ENCODE data around the gene CAPN3. TPM values are rescaled to one million over a fixed set of nuclear protein-coding genes. Genes with fewer than 3 reads are reported as not detected.

CAPN3 gene
- polyA plus RNA-seq, 1 donor (not counting 4 experiments of a cell fraction or from before 2014, with no cell fraction given) = 15.8 TPM

GRCh38 chr15:42461261-42461660 lies 102.0 kb downstream of the CAPN3 start:
- Histone ChIP-seq H3K9me1 (ENCODE audit: control insufficient read depth, extremely low read depth, insufficient read depth, low read length) (no peaks in the 10 kb centered on the region), H4K20me1 (ENCODE audit: control insufficient read depth, extremely low read depth, insufficient read depth, low read length) (no peaks in the 10 kb centered on the region), H3K27me3 (ENCODE audit: control insufficient read depth, extremely low read depth, insufficient read depth, low read length) (no peaks in the 10 kb centered on the region), H3K4me3 (ENCODE audit: control insufficient read depth in 2 of 3, extremely low read depth in 1 of 3, insufficient read depth in 2 of 3, low read depth in 1 of 3, low read length in 3 of 3) (no peak overlapping the region), H3K79me2 (ENCODE audit: control insufficient read depth, insufficient read depth, low read length) (peaks cover 10% of the 10 kb centered on the region), H2AFZ (ENCODE audit: control insufficient read depth, low read length) (no peak overlapping the region), H3K27ac (ENCODE audit: control insufficient read depth, insufficient read depth, low read length) (no peak overlapping the region), H3K9me3 (ENCODE audit: control insufficient read depth, low read depth, low read length) (no peaks in the 10 kb centered on the region), H3K9ac (ENCODE audit: control insufficient read depth, extremely low read depth, insufficient read depth, low read length) (no peak overlapping the region), H3K36me3 (ENCODE audit: control insufficient read depth in 2 of 2, extremely low read depth in 1 of 2, insufficient read depth in 2 of 2, low read length in 2 of 2) (peaks cover 0 to 2% of the 10 kb centered on the region in 2 experiments), H3K4me2 (ENCODE audit: control insufficient read depth, extremely low read depth, insufficient read depth, low read depth, low read length) (no peak overlapping the region), H3K4me1 (ENCODE audit: control insufficient read depth, extremely low read depth, insufficient read depth, low read length) (peaks cover 10% of the 10 kb centered on the region)
- DNase-seq (ENCODE audit: low read depth, low spot score) (no peak), FAIRE-seq (no peak)
- TF ChIP-seq EZH2 (IDR thresholded peaks at IDR 0.05; ENCODE audit: low read length) (no peak), CTCF (optimal IDR thresholded peaks at IDR 0.05 in 1 of 3, IDR thresholded peaks at IDR 0.05 in 1 of 3, conservative IDR thresholded peaks at IDR 0.05 in 1 of 3; ENCODE audit: extremely low read depth in 1 of 3, insufficient read depth in 2 of 3, low read length in 3 of 3) (no peak)
- dilution Hi-C loops (cut with MboI; ENCODE audit: extremely low pct_ligation_motif_present, low sequenced_read_pairs) = no loop called here

Small RNAs within 50 kb of the gene (small RNA-seq; reads per million reads assigned to genes)
- gene RNU6-188P (ENCODE audit: insufficient read length in 3 of 3, low read depth in 3 of 3, low replicate concordance in 1 of 3) = 0 reads per million in 3 experiments

Other genes starting within 250 kb of the CAPN3 start
- 1.1 to 15.5 TPM (median 4.4 TPM) in 3 replicates for gene PLA2G4F, start 202.9 kb upstream of the CAPN3 start, polyA plus RNA-seq
- gene VPS39, start 151.2 kb upstream of the CAPN3 start, polyA plus RNA-seq = 29.7 to 32.0 TPM (median 29.9 TPM) in 3 replicates
- gene GANC, start 86.3 kb upstream of the CAPN3 start, polyA plus RNA-seq = 21.5 to 46.2 TPM (median 46.2 TPM) in 3 replicates
- gene TMEM87A, start 86.1 kb upstream of the CAPN3 start, polyA plus RNA-seq = 38.5 to 43.7 TPM (median 38.7 TPM) in 3 replicates
- gene ZNF106, start 131.6 kb downstream of the CAPN3 start, polyA plus RNA-seq = 13.0 to 24.6 TPM (median 17.8 TPM) in 3 replicates
- 37.0 to 68.4 TPM (median 55.1 TPM) in 3 replicates for gene SNAP23, start 136.1 kb downstream of the CAPN3 start, polyA plus RNA-seq
- gene LRRC57, start 189.3 kb downstream of the CAPN3 start, polyA plus RNA-seq = 11.1 to 22.1 TPM (median 12.8 TPM) in 3 replicates
- gene HAUS2, start 189.3 kb downstream of the CAPN3 start, polyA plus RNA-seq = 17.6 to 36.3 TPM (median 22.8 TPM) in 3 replicates
- 0.71 to 0.85 TPM (median 0.76 TPM) in 3 replicates for gene STARD9, start 216.1 kb downstream of the CAPN3 start, polyA plus RNA-seq